GM12874 (cell line): ENCODE data around the gene ARID5B.

Experiments
- TF ChIP-seq, protein P1 (sequence below): IDR thresholded peaks from 2 replicates; pipeline ENCODE4 v1.5.1; 2011; ENCODE audit warnings: low read depth, mild to moderate bottlenecking, control low read depth, low read length, moderate library complexity; ENCODE audit not compliant: insufficient read depth

ARID5B gene

DNA sequence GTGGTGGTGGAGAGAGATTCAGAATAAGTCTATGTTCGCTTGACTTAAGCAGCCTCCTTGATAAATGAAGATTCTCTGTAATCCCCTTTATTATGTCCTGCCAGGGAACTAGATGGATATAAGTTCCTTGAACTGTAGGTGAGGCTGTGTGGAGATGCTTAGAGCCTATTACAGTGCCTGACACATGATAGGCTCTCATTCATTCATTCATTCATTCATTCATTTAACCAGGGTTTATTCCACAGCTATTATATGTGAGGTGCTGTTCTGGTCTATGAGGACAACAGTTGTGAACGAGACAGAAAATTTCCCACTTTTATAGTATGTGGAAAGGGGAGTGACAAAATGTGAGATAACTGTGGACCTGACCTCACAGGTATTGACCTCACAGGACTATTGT, 105.6 kb downstream of the ARID5B start:
- TF ChIP-seq, protein P1, sequence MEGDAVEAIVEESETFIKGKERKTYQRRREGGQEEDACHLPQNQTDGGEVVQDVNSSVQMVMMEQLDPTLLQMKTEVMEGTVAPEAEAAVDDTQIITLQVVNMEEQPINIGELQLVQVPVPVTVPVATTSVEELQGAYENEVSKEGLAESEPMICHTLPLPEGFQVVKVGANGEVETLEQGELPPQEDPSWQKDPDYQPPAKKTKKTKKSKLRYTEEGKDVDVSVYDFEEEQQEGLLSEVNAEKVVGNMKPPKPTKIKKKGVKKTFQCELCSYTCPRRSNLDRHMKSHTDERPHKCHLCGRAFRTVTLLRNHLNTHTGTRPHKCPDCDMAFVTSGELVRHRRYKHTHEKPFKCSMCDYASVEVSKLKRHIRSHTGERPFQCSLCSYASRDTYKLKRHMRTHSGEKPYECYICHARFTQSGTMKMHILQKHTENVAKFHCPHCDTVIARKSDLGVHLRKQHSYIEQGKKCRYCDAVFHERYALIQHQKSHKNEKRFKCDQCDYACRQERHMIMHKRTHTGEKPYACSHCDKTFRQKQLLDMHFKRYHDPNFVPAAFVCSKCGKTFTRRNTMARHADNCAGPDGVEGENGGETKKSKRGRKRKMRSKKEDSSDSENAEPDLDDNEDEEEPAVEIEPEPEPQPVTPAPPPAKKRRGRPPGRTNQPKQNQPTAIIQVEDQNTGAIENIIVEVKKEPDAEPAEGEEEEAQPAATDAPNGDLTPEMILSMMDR = no peak

DNA sequence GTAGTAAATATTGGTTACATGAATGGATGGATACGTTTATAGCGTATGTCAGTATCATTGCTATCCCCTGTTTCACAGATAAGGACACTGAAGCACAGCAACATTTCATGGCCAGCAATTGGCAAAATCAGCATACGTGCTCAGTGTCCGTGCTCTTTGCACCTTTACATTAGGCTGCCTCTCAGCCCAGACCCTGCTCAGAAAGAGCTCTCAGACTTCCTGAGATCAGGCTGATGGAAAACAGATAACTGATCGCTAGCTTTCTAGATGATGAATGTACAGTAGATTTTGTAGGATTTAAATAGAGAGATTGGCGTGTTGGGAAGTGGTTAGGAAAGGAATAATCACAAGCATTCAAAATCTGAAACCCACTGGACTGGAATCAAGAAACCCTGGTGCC, 106.7 kb downstream of the ARID5B start:
- TF ChIP-seq, protein P1 = no peak

DNA sequence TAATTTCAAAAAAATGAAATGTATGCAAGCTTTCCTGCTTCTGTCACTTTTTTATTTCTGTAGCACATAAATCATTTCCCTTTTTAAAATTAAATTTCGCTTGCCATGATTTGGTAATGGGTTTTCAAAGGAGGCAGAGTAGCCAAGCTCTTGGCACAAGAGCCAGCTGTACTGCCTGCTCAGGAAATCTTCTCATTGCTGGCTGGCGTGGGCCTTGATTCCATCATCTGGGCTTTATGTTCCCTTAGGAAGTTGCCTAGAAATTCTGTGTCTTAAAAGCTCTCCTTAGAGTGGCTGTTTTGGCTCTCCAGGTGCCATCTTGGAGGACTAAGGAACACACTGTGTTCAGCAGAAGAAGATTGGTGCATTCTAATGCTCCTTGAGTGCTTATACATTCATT, 107.4 kb downstream of the ARID5B start:
- TF ChIP-seq, protein P1 = no peak

DNA sequence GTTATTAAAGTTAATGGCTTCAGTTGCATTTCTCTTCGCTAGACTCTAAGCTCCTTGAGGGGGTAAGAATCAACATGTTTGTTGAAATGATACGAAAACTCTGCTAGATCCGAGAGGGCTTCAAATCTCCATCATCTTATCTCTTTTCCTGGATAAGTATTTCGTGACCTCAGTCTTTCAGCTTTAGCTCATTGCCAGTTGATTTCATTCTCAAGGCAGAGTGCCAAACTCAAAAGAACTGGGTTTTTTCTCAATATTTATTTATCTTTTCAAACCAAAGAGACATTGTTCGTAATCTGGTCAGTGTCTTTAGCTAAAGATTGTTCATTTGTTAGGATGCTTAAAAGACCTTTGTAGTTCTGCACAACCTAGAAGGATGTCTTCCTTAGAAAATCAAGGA, 108.9 kb downstream of the ARID5B start:
- TF ChIP-seq, protein P1 = no peak

DNA sequence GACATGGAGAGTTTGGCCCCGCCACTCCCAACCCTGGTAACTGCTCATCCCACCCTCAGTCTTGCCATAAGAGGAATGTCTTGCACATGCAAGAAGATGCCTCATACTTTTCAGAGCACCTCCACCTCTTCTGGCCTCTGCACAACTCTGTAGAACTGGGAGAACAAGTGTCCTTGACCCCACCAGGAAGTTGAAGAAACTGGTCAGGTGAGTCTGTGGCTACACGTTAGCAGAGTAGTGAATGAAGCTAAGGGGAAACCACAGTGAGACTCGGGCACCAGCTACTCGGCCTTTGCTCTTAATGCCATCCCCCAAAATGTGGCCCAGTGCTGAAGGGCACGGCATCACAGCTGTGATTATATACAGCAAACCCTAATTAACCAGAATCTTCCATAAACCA, 110.1 kb downstream of the ARID5B start:
- TF ChIP-seq, protein P1 = no peak

DNA sequence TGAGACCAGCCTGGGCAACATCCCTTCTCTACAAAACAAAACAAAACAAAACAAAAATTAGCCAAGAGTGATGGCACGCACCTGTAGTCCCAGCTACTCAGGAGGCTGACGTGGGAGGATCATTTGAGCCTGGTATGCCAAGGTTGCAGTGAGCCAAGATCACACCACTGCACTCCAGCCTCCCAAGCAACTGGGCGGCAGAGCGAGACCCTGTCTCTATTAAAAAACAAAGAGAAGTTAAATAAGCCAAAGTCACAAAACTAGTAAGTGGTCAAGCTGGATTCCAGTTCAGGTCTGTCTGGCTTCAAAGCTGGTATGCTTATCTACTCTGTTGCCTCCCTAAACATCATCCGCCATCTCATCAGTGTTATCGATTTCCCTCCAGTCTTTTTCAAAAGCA, 110.8 kb downstream of the ARID5B start:
- TF ChIP-seq, protein P1 = no peak

DNA sequence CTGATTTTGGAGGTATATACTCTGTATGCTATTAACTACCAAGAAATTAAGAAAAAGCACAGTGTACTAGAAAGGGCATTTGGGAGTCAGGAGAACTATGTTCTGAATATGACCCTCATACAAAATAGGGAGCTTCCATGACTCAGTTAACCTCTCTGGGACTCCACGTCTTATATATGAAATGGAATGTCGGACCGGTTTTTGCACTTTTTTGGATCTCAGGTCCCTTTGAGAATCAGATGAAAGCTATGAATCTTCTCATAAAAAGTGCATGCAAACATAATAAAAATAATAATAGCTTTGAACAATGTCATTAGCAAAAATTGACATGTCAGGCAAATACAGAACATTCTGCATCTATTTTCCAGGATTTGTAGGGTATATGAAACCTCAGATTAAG, 113.0 kb downstream of the ARID5B start:
- TF ChIP-seq, protein P1 = no peak

DNA sequence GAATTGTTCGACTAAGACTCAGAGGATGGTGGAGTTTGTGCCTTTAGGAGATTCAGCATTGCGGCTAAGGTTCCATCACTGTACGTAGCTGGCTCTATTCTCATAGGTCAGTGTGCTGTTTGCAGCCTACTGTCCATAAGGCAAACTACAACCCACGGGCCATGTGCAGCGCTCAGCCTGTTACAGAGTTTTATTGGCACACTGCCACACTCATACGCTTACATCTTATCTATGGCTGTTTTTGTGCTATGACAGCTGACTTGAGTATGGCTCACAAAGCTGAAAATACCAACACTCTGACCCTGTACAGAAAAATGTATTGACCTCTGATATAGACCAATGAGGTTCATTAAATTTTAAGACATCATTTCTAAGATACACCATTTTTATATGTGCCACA, 114.5 kb downstream of the ARID5B start:
- TF ChIP-seq, protein P1 = no peak
